Activated CD8-positive, alpha-beta memory T cell treated with anti-CD3 and anti-CD28 coated beads, Interleukin-2, amount 50 U/mL, for 24 hours (primary cell): ENCODE data around the gene GJB4.
"Not testable (repeated sequence)": the region's sequence is repeated elsewhere in the genome, so short reads cannot be mapped to it uniquely, and the experiment has no call there.

ENCODE experiments used
- DNase-seq: peaks from one replicate; pipeline ENCODE4 v3.0.0-alpha.2; 2020; ENCODE audit errors: extremely low read depth

The GJB4 gene

GRCh38 chr1:34800214-34800613, 40.7 kb downstream of the GJB4 start:
- DNase-seq, result no peak

GRCh38 chr1:34803770-34804169, 44.2 kb downstream of the GJB4 start:
- DNase-seq, result no peak

GRCh38 chr1:34806396-34806795, 46.9 kb downstream of the GJB4 start:
- DNase-seq, result no peak

GRCh38 chr1:34808051-34808810, 48.7 kb downstream of the GJB4 start:
- no peak for DNase-seq

- DNase-seq, result not testable (repeated sequence)
These were observed 51.2 kb downstream of the GJB4 start for GRCh38 chr1:34810781-34811180.
